Fibroblast of the aortic adventitia (primary cell): ENCODE data around the gene SPART. TPM values are rescaled to one million over a fixed set of nuclear protein-coding genes. Genes with fewer than 3 reads are reported as not detected.

Source experiments
- DNase-seq: peaks from one replicate; pipeline ENCODE4 v3.0.0-alpha.2; 2010; ENCODE audit warnings: low read depth
- H3K4me3 ChIP-seq: 2 replicates; pipeline ENCODE4 v1.5.1; 2011; ENCODE audit warnings: low read depth, mild to moderate bottlenecking, control low read depth, low read length, moderate library complexity
- CTCF ChIP-seq: IDR thresholded peaks from 2 replicates; pipeline ENCODE4 v1.5.1; 2011; ENCODE audit warnings: mild to moderate bottlenecking, low read length, control low read depth, inconsistent platforms; ENCODE audit not compliant: insufficient read depth
- total RNA-seq: library from RNA; depleted of rRNA; stranded (reverse); fragments of >200 nt; gene quantifications from 2 replicates; pipeline ENCODE4 v1.2.3, GENCODE V29; 2012; ENCODE audit warnings: low replicate concordance

SPART gene
- total RNA-seq, 1 donor: 95.4 TPM

GRCh38 chr13:36371185-36371584, 25.0 kb upstream of the SPART start:
- DNase-seq: no peak
- no peak for TF ChIP-seq CTCF
- H3K4me3 ChIP-seq: no peak overlapping the region

GRCh38 chr13:36370108-36370429, 23.9 kb upstream of the SPART start:
- TF ChIP-seq CTCF: no peak
- DNase-seq: peak; percentile 13
- H3K4me3 ChIP-seq: no peak overlapping the region

GRCh38 chr13:36369268-36370107, 23.3 kb upstream of the SPART start:
- peak; percentile 82 for DNase-seq
- H3K4me3 ChIP-seq: no peak overlapping the region
- no peak for TF ChIP-seq CTCF

GRCh38 chr13:36366031-36366430, 19.8 kb upstream of the SPART start:
- DNase-seq: no peak
- no peak for TF ChIP-seq CTCF
- no peak overlapping the region for H3K4me3 ChIP-seq

- peak; percentile 26 for DNase-seq
- H3K4me3 ChIP-seq: no peak overlapping the region
- no peak for TF ChIP-seq CTCF
Measured at GRCh38 chr13:36363366-36363863, 17.2 kb upstream of the SPART start.

- no peak for DNase-seq
- H3K4me3 ChIP-seq: no peak overlapping the region
- no peak for TF ChIP-seq CTCF
Measured at GRCh38 chr13:36362914-36363313, 16.7 kb upstream of the SPART start.
